HG02623 (cell line): ENCODE measurements around the gene OVCA2.

Experiments used
- ATAC-seq: cut with Tn5 transposase; IDR thresholded peaks from one replicate; pipeline ENCODE4 v1.9.1; 2021; ENCODE audit warnings: moderate library complexity; ENCODE audit not compliant: unreplicated experiment

OVCA2 gene

GRCh38 chr17:2084036-2084765, 42.4 kb downstream of the OVCA2 start:
- ATAC-seq: no peak

GRCh38 chr17:2084766-2085647, 43.2 kb downstream of the OVCA2 start:
- no peak for ATAC-seq

GRCh38 chr17:2085648-2085949, 43.8 kb downstream of the OVCA2 start:
- no peak for ATAC-seq

- no peak for ATAC-seq
Observed at GRCh38 chr17:2086306-2086705, 44.5 kb downstream of the OVCA2 start.

GRCh38 chr17:2087597-2088211, 45.9 kb downstream of the OVCA2 start:
- ATAC-seq: no peak

GRCh38 chr17:2089021-2089422, 47.2 kb downstream of the OVCA2 start:
- ATAC-seq: peak; percentile 11

- no peak for ATAC-seq
Observed at GRCh38 chr17:2090210-2090641, 48.4 kb downstream of the OVCA2 start.

- ATAC-seq: no peak
Observed at GRCh38 chr17:2090804-2091534, 49.1 kb downstream of the OVCA2 start.

- no peak for ATAC-seq
Observed at GRCh38 chr17:2092253-2092652, 50.4 kb downstream of the OVCA2 start.
